ENCODE measurements around the gene PCA3. TPM values are rescaled to one million over a fixed set of nuclear protein-coding genes. Genes with fewer than 3 reads are reported as not detected.

The PCA3 gene
- total and polyA plus RNA-seq, 2 donors, result 0.26 to 6.1 TPM

DNA sequence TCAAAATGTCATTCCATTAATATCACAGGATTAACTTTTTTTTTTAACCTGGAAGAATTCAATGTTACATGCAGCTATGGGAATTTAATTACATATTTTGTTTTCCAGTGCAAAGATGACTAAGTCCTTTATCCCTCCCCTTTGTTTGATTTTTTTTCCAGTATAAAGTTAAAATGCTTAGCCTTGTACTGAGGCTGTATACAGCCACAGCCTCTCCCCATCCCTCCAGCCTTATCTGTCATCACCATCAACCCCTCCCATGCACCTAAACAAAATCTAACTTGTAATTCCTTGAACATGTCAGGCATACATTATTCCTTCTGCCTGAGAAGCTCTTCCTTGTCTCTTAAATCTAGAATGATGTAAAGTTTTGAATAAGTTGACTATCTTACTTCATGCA lies 20.6 kb downstream of the PCA3 start:
- H3K4me1 ChIP-seq (ENCODE audit: insufficient read depth), result no peaks in the 10 kb centered on the region
- H3K27ac ChIP-seq (ENCODE audit: low read depth), result no peak overlapping the region
- no peak overlapping the region for H3K4me3 ChIP-seq (ENCODE audit: low read depth, low read length)
- DNase-seq (ENCODE audit: extremely low spot score), result no peak
- no peaks in the 10 kb centered on the region for H3K36me3 ChIP-seq (ENCODE audit: insufficient read depth)

DNA sequence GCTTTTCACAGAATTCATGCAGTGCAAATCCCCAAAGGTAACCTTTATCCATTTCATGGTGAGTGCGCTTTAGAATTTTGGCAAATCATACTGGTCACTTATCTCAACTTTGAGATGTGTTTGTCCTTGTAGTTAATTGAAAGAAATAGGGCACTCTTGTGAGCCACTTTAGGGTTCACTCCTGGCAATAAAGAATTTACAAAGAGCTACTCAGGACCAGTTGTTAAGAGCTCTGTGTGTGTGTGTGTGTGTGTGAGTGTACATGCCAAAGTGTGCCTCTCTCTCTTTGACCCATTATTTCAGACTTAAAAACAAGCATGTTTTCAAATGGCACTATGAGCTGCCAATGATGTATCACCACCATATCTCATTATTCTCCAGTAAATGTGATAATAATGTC lies 21.3 kb downstream of the PCA3 start:
- 78% methylated on average over 1 of the region's 1 CpG for WGBS
- no peak for DNase-seq (ENCODE audit: extremely low spot score)
- no peaks in the 10 kb centered on the region for H3K36me3 ChIP-seq (ENCODE audit: insufficient read depth)

DNA sequence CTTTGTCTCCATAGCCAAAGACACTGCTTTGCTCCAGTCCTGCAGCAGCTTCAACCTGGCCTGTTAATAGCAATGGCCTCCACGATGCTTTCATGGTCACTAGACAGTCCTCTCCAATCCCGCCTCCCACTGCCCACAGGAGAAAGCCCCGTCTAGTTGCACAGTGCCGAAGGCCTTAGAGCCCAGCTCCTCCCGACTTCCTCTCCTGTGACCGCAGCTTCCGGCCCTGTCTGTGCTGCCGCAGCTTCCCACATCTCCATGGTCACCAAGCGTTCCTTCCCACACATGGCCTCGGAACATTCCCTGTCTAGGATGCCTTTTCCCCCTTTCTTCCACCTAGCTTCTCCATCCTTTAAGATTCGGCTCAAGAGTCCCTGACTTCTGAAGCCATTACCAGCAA lies 23.4 kb downstream of the PCA3 start:
- DNase-seq (ENCODE audit: extremely low spot score), result no peak
- Histone ChIP-seq H3K4me3 (ENCODE audit: low read depth, low read length) (no peak overlapping the region), H3K27ac (ENCODE audit: low read depth) (no peak overlapping the region), H3K36me3 (ENCODE audit: insufficient read depth) (no peaks in the 10 kb centered on the region), H3K4me1 (ENCODE audit: insufficient read depth) (no peaks in the 10 kb centered on the region)
- 83% methylated on average over 11 of the region's 11 CpGs for WGBS

More for the DNA sequence above, 21.3 kb downstream of the PCA3 start:
- Histone ChIP-seq H3K4me3 (ENCODE audit: low read depth, low read length) (no peak overlapping the region), H3K4me1 (ENCODE audit: insufficient read depth) (no peaks in the 10 kb centered on the region), H3K27ac (ENCODE audit: low read depth) (no peak overlapping the region)

DNA sequence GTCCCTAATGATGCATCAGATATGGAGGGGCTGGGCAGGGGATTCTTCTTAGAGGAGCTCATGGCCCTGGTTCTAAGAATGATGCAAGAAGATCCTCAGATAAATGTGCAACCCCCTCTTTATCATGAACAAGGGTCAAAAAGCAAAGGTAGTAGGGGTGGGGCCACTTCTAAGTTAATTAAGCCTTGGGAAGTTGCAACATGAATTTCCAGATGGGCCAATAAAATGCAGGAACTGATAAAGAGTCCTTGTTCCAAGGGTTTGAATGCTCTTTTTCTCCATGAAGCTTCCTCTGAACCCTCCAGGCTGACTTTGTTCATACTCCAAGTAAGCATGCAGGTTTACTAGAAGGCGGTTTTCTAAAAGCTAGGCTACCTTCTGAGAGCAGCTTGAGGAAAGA lies 25.6 kb downstream of the PCA3 start:
- H3K4me3 ChIP-seq (ENCODE audit: low read depth, low read length), result no peak overlapping the region
- WGBS, result 95% methylated on average over 1 of the region's 1 CpG
- H3K36me3 ChIP-seq (ENCODE audit: insufficient read depth), result no peaks in the 10 kb centered on the region
- no peaks in the 10 kb centered on the region for H3K4me1 ChIP-seq (ENCODE audit: insufficient read depth)
- no peak overlapping the region for H3K27ac ChIP-seq (ENCODE audit: low read depth)
- DNase-seq (ENCODE audit: extremely low spot score), result no peak

DNA sequence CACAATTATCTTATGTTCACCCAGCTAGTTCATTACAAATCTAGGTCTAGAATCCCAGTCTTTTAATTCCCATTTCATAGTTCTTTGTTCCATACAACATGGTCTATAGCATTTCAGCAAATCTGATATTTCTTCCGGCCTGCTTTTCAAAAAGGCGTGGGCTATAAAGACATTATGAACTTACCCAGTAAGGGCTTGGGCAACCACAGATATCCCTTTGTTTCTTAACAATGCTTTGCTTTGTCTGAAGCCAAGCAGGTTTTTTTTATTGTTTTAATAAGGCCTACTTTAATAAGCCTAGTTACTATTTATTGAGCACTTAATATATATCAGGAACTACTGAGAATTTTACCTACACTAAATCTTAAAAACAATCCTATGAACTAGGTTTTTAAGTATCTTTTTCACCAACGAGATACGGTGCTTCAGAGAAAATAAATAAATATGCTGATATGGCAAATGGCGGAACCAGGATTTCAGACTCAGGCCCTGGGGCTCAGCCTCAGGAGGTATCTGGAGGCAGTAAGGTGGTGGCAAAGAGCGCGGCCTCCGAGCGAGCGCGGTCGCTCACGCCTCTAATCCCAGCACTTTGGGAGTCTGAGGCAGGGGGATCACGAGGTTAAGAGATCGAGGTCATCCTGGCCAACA lies 29.7 kb downstream of the PCA3 start:
- no peak for DNase-seq (ENCODE audit: extremely low spot score)
- no peak overlapping the region for H3K27ac ChIP-seq (ENCODE audit: low read depth)
- WGBS, result 95% methylated on average over 15 of the region's 15 CpGs
- H3K4me3 ChIP-seq (ENCODE audit: low read depth, low read length), result no peak overlapping the region
- no peaks in the 10 kb centered on the region for H3K4me1 ChIP-seq (ENCODE audit: insufficient read depth)
- no peaks in the 10 kb centered on the region for H3K36me3 ChIP-seq (ENCODE audit: insufficient read depth)

DNA sequence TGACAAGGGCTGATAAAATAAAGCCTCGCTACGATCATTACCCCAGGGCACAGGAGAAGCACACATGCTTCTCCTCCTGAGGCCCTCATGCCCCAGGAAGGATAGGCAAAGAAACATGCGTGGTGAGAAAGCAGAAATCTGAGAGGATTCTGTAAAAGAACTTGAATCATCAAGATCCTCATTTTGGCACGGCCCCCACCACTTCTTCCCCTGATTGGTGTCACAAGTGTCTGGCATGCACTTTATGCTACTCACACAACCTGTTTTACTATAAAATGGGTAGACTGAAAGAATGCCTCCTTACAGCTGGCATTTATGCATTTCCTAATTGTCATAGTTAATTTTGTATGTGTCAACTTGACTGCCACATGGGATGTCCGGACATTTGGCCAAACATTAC lies 32.1 kb downstream of the PCA3 start:
- H3K36me3 ChIP-seq (ENCODE audit: insufficient read depth), result no peaks in the 10 kb centered on the region
- no peaks in the 10 kb centered on the region for H3K4me1 ChIP-seq (ENCODE audit: insufficient read depth)
- no peak overlapping the region for H3K27ac ChIP-seq (ENCODE audit: low read depth)
- 71% methylated on average over 5 of the region's 5 CpGs for WGBS
- H3K4me3 ChIP-seq (ENCODE audit: low read depth, low read length), result no peak overlapping the region
- no peak for DNase-seq (ENCODE audit: extremely low spot score)

DNA sequence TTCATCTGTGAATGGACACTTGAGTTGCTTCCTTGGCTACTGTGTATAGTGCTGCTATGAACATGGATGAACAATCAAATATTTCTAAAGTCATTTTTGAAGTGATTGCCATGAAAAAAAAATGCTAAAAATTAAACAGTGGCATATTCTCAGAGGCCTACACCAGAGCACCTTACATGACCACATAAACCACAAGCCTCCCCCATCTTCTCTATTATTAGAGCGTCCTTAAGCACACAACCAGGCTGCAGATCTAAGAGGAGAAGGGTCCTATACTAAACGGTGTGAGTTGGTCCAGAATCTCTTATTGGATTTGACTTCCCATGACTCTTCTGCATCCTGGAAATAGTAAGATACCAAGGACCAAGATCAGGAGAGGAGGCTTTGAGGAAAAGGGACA lies 34.3 kb downstream of the PCA3 start:
- Histone ChIP-seq H3K4me1 (ENCODE audit: insufficient read depth) (no peaks in the 10 kb centered on the region), H3K36me3 (ENCODE audit: insufficient read depth) (no peaks in the 10 kb centered on the region), H3K27ac (ENCODE audit: low read depth) (no peak overlapping the region), H3K4me3 (ENCODE audit: low read depth, low read length) (no peak overlapping the region)
- WGBS, result 86% methylated on average over 2 of the region's 2 CpGs
- no peak for DNase-seq (ENCODE audit: extremely low spot score)

DNA sequence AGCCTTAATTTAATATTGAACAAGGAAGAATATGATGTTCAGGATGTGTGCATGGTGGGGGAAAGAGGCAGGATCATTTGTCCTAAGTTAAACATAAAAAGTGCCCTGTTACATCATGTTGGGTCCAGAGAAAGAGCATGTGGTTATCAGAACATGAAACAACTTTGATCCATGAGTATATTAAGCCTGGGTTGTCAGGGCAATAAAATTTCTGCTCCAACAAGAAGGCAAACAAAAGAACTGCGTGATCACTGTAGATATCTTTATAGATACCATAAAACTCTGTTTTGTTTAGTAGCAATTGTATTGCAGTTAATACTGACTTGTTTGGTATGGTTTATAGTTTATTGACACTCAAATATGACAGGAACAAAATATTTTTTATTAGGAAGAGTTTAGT lies 35.2 kb downstream of the PCA3 start:
- Histone ChIP-seq H3K36me3 (ENCODE audit: insufficient read depth) (no peaks in the 10 kb centered on the region), H3K27ac (ENCODE audit: low read depth) (no peak overlapping the region), H3K4me1 (ENCODE audit: insufficient read depth) (no peaks in the 10 kb centered on the region), H3K4me3 (ENCODE audit: low read depth, low read length) (no peak overlapping the region)
- 43% methylated on average over 1 of the region's 1 CpG for WGBS
- DNase-seq (ENCODE audit: extremely low spot score), result no peak

DNA sequence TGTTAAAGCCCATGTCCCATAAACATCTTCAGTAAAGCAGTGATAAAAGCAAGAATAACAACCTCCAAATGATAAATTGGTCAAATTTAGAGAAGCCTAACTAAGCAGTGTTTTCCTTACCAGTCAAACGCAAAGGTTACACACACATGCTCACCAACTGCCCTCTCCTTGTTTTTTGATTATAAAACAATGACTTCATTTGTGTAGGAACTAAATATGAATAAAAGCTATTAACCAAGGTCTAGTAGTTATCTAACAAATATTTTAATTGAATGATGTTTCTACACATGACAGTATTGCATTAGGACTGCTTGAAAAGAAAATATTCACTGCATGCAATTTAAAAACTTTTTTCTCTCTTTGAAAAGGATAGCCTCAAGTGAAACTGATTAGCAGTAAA lies 36.7 kb downstream of the PCA3 start:
- no peak overlapping the region for H3K27ac ChIP-seq (ENCODE audit: low read depth)
- H3K4me3 ChIP-seq (ENCODE audit: low read depth, low read length), result no peak overlapping the region
- 62% methylated on average over 1 of the region's 1 CpG for WGBS
- H3K36me3 ChIP-seq (ENCODE audit: insufficient read depth), result no peaks in the 10 kb centered on the region
- H3K4me1 ChIP-seq (ENCODE audit: insufficient read depth), result no peaks in the 10 kb centered on the region
- DNase-seq (ENCODE audit: extremely low spot score), result no peak

DNA sequence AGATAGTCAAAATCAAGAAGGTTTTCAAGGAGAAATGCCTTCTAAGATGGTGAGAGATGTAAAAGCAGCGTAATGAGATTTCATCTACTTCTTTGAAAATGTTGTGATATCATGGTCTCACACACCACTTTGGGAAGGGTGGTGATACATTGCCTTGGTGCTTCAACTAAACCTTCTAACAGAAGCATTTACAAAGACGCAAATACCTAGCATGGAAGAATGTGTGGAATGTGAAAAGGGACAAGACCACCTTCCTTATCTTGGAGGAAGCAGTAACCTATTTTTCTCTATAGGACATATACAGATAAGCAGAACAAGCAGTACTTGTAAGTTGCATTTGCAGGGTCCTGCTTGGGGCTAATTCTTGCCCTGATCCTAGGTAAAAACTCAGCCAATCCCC lies 38.8 kb downstream of the PCA3 start:
- no peak for DNase-seq (ENCODE audit: extremely low spot score)

DNA sequence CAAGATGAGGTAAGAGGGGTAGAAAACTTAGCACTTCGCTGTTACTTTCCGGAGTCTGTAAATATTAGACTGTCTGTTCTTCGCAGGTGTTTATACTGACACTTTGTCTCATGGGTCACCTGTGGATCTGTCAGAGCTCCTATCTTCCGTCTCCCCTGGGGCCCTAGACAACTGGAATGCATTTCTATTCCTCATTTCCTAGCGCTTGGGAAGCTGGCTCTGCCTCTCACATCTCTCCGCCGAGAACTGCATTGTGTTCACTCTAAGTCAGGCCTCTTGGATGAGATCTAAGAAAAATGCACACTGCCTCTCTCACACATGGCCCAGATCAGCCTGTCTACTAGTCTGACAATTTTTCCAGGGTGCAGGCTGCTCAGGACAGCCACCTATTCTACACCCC lies 39.5 kb downstream of the PCA3 start:
- no peak overlapping the region for H3K4me3 ChIP-seq (ENCODE audit: low read depth, low read length)
- no peak overlapping the region for H3K27ac ChIP-seq (ENCODE audit: low read depth)
- H3K4me1 ChIP-seq (ENCODE audit: insufficient read depth), result no peaks in the 10 kb centered on the region
- DNase-seq (ENCODE audit: extremely low spot score), result no peak
- no peaks in the 10 kb centered on the region for H3K36me3 ChIP-seq (ENCODE audit: insufficient read depth)
- 83% methylated on average over 7 of the region's 7 CpGs for WGBS

More for the DNA sequence above, 38.8 kb downstream of the PCA3 start:
- Histone ChIP-seq H3K4me1 (ENCODE audit: insufficient read depth) (no peaks in the 10 kb centered on the region), H3K36me3 (ENCODE audit: insufficient read depth) (no peaks in the 10 kb centered on the region), H3K4me3 (ENCODE audit: low read depth, low read length) (no peak overlapping the region), H3K27ac (ENCODE audit: low read depth) (no peak overlapping the region)
- 74% methylated on average over 2 of the region's 2 CpGs for WGBS

DNA sequence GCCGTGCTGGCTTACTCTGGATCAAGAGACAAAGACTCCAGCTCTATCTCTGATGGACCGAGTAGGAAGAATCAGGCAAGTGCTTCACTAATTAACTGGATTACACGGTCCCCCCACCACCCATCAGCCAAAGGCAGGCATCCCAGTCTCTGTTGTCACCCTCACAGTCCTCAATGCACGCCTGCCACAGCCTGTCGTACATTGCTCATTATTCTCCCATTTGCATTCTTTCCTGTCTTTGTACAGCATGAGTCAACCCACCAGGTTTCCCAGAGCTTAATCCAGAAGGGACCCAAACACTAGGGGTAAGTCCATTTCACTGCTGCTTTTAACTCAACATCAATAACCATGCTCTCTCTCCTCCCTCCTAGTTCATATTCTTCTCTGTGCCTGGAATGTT lies 44.4 kb downstream of the PCA3 start:
- H3K27ac ChIP-seq (ENCODE audit: low read depth), result no peak overlapping the region
- H3K4me3 ChIP-seq (ENCODE audit: low read depth, low read length), result no peak overlapping the region
- no peaks in the 10 kb centered on the region for H3K36me3 ChIP-seq (ENCODE audit: insufficient read depth)
- WGBS, result 61% methylated on average over 5 of the region's 5 CpGs
- H3K4me1 ChIP-seq (ENCODE audit: insufficient read depth), result no peaks in the 10 kb centered on the region
- no peak for DNase-seq (ENCODE audit: extremely low spot score)

DNA sequence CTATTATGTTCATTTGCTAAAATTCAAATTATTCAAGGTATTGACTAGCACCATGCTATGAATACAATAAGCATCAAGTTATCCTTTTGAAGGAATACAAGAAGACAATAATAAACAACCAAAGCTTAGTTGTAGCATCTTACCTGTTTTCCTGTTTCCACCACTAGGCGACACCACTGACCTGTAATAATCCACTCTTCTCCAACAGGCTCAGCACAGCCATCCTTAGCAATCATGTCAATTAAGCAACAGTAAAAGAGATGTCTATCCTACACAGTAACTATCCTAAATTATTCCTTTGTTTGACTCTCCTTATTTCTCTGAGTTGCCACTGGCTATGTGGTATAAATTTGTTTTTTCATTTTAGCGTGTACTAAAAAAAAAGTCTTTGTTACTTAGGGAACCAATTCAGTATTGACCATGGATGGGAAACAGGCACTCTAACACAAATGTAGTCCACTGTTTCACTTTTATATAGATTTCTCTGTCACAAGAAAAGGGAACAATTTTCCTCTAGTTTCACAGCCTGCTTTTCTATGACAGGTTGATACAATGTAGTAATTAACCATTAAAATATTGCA lies 46.2 kb downstream of the PCA3 start:
- DNase-seq (ENCODE audit: extremely low spot score), result peak; percentile 15
- WGBS, result 26% methylated on average over 2 of the region's 2 CpGs
- H3K36me3 ChIP-seq (ENCODE audit: insufficient read depth), result no peaks in the 10 kb centered on the region
- H3K4me1 ChIP-seq (ENCODE audit: insufficient read depth), result no peaks in the 10 kb centered on the region
- H3K4me3 ChIP-seq (ENCODE audit: low read depth, low read length), result no peak overlapping the region
- H3K27ac ChIP-seq (ENCODE audit: low read depth), result no peak overlapping the region

DNA sequence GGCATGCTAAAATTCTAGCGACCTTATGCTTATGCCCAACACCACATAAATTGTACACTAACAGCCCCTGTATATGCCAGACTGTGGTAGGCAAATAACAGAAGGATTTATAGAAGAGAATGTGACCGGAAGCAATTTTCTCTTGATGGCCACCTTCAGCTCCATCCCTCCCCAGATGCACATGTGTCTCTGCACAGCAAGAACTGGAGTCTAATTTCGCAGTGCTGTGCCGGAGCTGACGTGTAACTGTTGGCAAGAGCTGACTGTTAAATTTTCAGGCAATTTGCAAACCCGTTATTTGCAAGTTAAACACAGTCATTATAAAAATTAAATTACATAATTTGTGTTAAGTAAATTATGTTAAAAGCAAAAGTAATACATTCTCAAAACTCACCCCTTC lies 48.4 kb downstream of the PCA3 start:
- DNase-seq (ENCODE audit: extremely low spot score), result no peak
- no peaks in the 10 kb centered on the region for H3K4me1 ChIP-seq (ENCODE audit: insufficient read depth)
- no peak overlapping the region for H3K4me3 ChIP-seq (ENCODE audit: low read depth, low read length)
- no peak overlapping the region for H3K27ac ChIP-seq (ENCODE audit: low read depth)
- H3K36me3 ChIP-seq (ENCODE audit: insufficient read depth), result no peaks in the 10 kb centered on the region
- WGBS, result 80% methylated on average over 6 of the region's 6 CpGs

DNA sequence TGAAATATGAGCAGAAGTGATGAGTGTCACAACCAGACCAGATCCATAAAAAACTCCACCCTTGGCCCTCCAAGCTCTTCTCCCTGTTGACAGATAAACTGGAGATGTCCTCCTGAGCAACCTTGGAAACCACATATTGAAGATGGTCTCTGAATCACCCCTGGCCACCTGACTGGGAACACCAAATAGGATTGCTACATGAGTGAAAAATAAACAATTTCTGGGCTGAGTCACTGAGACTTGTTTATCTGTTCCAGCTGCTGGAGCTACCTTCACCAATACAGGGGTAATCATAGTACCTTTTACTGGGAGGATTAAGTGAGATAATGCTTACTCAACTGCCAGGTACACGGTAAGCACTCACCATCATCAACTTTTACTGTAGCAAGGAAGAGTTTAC lies 53.3 kb downstream of the PCA3 start:
- no peaks in the 10 kb centered on the region for H3K36me3 ChIP-seq (ENCODE audit: insufficient read depth)
- peak overlapping the region; percentile 87 for H3K27ac ChIP-seq (ENCODE audit: low read depth)
- no peaks in the 10 kb centered on the region for H3K4me1 ChIP-seq (ENCODE audit: insufficient read depth)
- 66% methylated on average over 1 of the region's 1 CpG for WGBS
- DNase-seq (ENCODE audit: extremely low spot score), result no peak
- no peak overlapping the region for H3K4me3 ChIP-seq (ENCODE audit: low read depth, low read length)
